ENCODE data around the gene DCTN4.
A peak's percentile ranks its signal among the peaks of the same experiment; 100 is the strongest.
"Not testable (repeated sequence)": the region's sequence is repeated elsewhere in the genome, so short reads cannot be mapped to it uniquely, and the experiment has no call there.

The DCTN4 gene

DNA sequence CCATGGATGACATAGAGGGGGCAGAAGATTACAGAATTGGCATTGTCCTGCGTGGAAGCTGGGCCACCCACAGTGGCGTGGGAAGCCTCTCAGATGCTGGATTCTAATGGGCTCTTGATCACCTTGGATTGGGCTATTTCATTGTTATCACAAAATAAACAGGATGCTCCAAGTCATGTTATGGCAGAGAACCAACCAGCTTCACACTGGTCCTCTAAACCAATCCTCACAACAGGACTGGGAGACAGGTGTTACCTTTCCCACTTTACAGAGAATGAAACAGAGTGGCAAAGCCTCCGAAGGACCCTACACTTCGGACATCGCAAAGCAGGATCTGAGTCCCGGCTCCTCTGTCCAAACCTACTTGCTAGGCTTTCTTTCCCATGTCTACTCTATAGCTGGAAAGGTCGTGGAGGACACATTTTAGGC is 19.3 kb upstream of the DCTN4 start:
- no peak for DNase-seq

DNA sequence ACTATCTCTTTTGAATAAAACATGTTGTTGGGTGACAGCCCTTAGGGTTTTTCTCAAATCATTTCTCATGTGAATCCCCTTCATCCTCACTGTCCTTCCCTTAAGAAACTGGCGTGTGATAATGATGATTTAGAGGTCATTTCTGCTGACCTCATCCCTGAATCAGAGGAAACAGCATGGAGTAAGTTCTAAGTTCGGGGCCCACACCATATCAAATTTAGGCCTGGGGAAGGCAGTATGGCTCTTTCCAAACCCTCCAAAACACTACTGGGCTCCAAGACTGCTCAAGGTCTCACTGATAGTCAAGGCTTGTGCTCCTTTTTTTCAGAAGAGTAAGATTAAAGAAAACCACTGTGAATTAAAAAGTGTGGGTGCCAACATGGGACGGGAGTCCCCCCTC is 18.9 kb upstream of the DCTN4 start:
- no peak for DNase-seq

DNA sequence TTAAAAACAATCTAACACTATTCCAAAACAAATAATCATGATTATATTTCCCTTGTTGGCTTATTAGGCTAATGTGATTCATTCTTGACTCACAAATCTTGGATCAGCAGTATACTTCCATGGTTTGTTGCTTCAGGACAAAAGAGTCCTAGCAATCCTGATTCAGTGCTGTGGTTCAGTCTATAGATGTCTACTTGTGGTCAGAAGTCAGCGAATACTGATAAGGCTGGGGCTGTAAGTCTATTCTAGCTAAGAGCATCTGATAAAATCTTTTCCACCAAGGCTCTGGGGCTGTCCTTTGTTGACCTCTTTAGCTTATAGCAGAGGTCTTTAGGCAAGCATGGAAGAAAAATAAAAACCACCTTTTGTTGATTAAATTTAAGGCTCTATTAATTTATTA is 15.3 kb upstream of the DCTN4 start:
- no peak for DNase-seq

DNA sequence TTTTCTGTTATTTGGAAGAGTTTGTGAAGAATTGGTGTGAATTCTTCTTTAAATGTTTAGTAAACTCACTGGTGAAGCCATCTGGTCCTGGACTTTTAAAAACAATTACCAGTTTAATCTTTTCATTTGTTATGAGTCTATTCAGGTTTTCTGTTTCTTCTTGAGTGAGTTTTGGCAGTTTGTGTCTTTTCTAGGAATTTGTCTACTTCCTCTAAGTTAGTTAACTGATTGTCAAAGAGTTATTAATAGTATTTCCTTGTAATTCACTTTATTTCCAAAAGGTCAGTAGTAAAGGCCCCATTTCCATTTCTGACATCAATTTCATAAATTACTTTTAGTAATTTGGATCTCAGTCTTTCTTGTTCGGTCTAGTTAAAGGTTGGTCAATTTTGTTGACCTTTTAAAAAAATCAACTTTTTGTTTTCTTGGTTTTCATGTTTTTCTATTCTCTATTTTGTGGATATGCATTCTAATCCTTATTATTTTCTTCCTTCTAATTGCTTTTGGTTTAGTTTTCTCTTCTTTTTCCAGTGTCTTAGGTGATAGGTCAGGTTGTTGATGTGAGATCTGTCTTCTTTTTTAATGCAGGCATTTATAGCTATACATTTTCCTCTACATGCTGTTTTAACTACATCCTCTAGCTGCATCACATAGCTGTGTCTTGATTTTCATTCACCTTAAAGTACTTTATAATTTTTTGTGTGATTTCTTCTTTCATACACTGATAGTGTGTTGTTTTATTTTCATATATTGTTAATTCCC is 12.4 kb upstream of the DCTN4 start:
- no peak for DNase-seq

DNA sequence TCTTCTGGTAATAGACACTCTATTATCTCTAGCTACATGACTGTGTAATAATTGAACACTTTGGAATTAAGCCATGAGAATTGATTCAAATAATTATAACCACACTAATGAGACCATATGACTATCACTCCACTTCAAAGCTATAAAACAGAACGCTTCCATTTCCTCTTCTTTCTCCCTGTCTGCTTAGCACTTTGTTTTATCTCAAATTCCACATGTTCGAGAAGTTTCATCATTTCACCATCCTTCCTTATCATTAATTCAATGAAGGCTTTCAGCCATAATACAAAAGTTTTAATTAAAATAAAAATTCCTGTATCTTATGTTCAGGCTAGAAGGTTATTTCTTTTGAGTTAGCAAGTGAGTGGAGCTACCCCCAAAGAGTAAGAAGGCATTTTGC is 7.4 kb upstream of the DCTN4 start:
- no peak for DNase-seq

DNA sequence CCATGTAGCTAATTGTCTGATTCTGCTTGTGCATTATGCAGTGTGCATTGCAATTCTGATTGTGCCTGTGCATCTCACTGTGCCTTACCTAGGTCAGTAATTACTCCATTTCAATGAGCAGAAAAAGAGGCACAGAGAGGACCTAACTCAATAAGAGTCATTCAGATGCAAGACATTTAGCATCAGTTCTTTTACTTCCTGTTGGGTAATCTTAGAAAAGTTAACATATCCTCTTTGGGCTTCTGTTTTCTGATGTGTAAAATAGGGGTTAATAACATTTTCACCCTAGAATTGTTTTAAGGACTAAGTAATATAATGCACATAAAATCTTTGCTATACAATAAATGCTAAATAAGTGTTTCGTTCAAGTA is 7.0 kb upstream of the DCTN4 start:
- DNase-seq: no peak

DNA sequence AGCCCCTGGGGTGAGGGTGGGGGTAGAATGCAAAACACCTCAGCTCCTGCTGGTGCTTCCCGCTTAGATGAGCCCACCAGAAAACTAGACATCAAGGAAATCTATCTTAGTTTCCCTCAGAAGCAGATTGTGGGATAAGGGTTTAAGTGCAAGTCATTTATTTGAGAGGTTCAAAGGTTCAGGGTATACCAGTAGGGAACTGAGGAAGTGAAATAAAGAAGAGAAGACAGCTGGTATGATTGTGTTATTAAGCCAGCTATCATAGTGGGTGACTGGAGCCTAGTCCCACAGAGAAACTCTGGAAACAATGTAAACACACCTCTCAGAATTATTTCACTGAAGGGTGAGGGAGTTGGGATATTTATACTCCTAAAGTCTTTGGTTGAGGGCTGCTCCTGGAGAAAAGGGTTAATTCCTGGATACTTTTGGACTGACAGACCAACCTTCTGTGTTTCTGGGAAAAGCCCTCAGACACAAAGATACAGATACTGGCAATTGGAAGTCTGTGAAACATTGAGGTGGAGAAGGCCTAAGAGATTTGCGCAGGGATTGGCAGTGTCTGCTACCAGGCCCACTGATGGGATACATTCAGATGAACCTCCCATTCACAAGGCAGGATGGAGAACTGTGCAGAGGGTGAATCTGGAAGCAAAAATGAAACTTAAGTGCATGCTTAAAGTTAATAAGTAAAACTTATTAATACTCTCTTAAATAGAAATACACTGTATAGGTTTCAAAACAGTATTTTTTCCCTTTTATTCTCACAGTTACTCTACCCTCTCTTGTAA is 6.4 kb upstream of the DCTN4 start:
- no peak for DNase-seq

DNA sequence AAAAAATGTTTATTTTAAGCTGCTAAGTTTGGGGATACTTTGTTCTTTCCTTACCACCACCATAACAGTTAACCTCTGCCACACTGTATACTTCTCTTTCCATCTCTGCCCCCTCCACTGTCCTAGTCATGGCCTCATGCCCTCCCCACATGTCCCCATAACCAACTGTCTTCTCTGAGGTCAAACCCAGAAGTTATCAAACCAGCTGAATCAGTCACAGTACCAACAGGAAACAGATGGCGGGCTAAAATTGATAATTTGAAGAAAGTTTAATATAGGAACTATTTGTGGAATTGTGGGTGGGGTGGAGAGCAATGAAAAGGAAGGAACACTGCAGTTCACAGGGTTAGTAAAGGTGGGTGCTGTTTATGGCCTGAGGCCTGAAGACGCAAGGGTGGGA is 5.7 kb upstream of the DCTN4 start:
- DNase-seq: no peak

DNA sequence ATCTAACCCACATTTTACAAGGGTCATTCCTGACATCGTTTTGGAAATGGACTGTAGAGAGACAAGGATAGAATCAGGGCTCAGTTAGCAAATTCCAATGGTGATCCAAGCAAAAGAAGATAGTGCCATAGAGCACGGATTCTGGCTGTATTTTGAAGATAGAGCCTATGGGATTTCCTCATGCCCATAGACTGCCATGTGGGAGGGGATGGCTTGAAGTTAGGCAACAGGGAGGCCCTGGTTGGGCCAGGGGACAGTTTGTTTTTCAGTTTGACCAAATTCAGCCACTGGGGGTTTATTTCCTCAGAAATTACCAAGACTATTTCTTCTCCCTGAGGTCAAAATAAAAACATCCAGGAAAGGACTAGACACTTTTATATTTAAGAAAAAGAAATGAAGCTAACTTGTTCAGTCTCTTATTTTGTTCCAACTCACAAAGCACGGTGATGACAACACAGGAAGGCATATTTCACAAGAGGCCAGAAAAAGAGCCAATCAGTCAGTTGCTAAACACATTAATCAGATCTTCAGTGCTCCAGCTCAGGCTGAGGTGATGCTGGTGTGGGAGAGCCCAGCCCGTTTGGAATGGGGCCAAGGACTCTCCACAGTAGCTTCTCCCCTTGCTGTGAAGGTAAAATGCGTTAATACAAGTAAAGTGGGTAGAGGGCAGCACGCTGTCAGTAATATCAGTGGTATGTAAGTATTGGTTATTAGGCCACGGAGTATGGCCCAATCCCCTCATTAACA is 4.4 kb upstream of the DCTN4 start:
- DNase-seq: peak; percentile 44 to 74

DNA sequence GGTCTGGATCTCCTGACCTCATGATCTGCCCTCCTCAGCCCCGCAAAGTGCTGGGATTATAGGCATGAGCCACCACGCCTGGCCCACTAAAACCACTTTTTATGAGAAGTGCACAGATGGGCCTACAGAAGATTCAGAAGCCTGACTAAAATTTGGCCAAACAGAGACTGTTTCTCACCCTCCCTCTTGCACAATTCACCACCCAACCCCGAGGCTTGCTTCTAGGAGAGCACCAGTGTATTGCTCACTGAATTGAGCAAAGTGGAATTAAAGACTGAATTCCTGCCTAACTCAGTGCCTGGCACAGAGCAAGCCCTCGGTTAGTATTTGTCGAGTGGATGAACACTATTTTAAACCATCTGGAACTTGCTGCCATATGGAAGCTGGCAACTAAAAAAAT is 3.4 kb upstream of the DCTN4 start:
- DNase-seq: no peak

DNA sequence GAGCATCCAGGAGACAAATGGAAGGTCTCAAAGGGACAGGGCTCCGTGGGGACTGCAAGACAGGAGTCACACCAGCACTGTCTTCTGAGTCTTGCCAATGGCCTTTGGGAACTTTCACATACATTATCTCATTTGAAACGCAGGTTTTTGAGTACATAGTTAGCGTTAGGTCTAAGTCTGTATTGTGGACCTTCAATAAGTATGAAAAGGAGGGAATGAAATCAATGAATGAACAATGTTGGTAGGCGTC is 442 bp upstream of the DCTN4 start:
- no peak for DNase-seq

DNA sequence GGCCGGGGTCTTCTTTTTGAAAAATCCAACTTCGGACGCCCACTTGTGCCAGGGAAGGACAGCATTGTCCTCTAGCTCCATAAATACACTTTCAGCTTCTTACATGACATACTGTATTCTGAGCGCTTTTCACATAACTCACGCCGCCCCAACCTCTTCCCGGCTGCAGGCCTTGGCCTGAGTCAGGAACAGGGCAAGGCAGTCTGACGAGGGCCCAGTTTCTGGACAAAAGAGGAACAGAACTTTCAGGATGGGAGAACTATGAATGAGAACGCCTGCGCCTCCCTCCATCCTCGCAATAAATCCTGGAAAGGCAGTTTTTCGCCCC is 650 bp downstream of the DCTN4 start:
- DNase-seq: no peak

DNA sequence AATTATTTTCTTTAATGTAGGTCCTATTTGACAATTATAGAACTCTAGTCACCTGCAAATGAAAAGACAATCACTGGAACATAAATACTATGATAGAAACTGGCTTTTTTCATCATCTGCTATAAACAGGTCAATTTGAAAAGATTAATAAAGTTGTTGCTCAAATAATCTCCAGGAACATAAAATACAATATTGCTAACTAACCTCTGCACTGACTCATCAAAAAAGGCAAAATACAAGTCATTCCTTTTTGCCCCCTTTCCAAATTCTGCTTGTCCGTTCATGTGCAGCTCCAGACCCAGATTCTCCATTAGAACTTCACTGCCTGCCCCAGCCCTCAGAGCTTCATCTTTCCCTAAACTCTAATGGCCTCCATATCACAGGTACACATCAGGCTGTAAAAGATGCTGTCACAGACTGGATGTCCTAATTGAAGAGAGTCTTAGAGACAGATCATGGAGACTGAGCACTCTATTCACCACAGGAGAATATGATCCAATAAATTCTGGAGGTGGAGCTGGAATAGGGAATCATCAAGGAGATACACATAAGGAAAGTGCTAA is 1.6 kb downstream of the DCTN4 start:
- DNase-seq: no peak

DNA sequence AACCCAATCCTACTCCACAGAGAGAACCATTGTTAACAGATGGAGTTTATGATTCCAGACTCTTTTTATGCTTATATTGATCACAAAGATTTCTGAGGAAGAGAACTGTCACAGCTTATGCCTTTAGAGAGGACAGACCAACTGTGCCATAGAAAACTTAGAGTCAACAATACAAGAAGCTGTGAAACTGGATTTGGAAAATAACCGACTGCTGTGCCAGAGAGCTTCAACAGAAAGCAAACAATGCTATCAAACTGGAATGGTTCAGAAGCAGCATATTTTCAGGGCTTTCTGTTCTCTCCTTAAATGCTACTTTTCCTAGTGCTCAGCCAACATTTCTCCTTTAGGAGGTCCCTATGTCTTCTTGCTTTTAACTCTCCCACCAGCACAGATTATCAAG is 5.0 kb downstream of the DCTN4 start:
- no peak for DNase-seq

DNA sequence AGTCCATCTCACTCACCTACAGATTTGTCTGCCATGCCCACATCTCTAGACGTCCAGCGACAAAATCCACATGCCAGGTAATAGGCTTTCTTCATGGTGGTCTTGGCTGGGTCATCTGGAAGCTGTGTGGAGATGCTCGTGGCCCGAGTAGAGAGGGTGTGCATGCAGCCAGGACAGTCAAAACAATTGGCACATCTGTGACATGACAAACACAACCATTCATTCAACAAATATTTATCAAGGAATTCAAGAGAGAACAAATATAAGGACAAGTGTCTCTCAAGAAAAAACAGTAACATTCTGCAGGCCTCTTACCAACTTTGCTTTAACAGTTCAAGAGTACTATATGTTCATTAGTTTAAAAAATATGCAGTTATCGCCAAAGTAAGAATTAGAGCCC is 5.4 kb downstream of the DCTN4 start:
- DNase-seq: no peak

DNA sequence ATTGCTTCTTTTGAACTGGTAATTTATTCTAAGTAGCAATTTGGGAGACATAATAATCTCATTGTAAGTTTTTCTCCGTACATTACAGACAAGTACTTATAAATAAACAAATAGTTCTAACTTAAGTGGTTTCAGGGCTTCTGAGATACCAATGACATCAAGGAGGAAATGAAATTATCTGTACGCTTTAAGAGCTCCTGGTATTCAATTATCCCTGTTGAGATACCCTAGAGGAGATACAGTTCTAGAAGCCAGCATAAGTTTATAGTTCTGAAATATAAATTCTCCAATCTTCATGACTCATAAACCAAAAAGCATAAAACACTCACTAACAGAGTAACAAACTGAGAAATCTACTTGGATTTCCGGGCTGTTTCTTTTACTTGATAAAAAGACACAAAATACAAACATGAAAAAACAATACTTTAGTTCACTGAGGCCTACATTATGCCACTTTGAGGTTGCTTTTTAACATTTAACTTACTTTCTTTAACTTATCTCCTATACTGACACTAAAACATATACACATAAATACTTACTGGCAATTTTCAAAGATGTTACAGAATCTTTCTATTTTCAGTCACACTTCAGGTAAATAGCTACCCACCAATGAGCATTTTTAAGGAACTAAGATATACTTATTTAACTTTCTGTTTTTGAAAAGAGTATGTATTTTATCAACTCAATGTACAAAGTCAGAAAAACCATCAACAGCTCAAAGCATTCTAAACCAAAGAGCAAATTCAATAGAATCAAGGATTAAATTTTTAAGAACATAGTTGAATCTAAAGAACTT is 7.5 kb downstream of the DCTN4 start:
- DNase-seq: no peak

DNA sequence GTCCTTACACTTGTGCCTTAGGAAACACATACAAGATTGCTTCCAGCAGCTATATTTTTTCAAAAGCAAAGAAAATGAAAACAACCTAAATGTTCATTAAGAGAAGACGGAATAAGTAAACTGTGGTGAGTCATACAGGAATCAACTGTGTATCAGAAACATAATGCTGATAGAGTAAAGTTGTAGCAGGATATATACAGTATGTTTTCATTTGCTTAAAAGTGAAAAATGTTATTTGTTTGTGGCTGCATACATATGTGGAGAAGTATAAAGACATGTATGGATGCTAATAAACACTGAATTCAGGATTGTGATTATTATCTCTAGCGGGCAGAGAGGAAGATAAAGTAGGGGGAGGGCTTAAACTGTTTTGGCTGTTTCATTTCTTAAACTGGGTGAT is 8.3 kb downstream of the DCTN4 start:
- no peak for DNase-seq

DNA sequence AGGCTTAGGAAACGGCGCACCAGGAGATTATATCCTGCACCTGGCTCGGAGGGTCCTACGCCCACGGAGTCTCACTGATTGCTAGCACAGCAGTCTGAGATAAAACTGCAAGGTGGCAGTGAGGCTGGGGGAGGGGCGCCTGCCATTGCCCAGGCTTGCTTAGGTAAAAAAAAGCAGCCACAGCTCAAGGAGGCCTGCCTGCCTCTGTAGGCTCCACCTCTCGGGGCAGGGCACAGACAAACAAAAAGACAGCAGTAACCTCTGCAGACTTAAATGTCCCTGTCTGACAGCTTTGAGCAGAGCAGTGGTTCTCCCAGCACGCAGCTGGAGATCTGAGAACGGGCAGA is 15.7 kb downstream of the DCTN4 start:
- DNase-seq: not testable (repeated sequence)

DNA sequence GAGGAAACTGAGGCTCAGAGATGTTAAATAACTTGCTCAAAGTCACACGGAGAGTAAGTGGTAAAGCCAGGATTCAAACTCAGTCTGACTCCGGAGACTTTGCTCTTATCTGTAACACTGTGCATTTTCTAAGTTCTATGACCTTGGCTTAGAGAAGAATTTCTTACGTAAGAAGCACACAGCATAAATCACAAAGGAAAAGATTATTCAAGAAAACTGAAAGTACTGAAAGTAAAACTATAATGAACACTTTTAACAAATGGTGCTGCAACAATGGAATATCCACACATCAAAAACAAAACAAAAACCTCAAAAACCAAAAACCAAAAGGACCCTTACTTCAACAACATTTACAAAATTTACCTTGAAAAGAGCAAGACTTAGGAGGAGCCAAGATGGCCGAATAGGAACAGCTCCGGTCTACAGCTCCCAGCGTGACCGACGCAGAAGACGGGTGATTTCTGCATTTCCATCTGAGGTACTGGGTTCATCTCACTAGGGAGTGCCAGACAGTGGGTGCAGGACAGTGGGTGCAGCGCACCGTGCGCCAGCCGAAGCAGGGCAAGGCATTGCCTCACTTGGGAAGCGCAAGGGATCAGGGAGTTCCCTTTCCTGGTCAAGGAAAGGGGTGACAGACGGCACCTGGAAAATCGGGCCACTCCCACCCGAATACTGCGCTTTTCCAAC is 16.2 kb downstream of the DCTN4 start:
- not testable (repeated sequence) for DNase-seq

DNA sequence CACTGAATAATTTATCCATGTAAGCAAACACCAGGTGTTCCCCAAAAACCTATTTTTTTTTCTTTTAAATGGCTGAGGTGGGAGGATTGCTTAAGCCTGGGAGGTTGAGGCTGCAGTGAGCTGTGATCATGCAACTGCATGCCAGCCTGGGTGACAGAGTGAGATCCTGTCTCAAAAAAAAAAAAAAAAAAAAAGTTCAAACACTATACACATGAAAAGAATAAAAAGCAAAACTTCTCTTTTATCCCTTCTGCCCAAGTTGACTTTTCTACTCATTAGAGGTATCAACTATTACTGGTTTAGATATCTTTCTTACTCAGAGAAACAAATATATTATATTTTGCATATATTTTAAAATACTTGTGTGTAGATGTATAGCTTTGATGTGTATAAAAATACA is 17.8 kb downstream of the DCTN4 start:
- no peak for DNase-seq

DNA sequence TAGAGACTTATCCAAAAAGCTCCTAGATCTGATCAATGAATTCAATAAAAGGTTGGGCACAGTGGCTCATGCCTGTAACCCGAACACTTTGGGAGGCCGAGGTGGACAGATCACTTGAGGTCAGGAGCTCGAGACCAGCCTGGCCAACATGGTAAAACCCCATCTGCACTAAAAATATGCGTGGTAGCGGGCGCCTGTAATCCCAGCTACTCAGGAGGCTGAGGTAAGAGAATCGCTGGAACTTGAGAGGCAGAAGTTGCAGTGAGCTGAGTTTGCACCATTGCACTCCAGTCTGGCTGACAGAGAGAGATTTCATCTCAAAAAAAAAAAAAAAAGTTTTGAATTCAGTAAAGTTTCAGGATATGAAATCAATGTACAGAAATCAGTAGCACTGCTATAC is 20.0 kb downstream of the DCTN4 start:
- DNase-seq: no peak

DNA sequence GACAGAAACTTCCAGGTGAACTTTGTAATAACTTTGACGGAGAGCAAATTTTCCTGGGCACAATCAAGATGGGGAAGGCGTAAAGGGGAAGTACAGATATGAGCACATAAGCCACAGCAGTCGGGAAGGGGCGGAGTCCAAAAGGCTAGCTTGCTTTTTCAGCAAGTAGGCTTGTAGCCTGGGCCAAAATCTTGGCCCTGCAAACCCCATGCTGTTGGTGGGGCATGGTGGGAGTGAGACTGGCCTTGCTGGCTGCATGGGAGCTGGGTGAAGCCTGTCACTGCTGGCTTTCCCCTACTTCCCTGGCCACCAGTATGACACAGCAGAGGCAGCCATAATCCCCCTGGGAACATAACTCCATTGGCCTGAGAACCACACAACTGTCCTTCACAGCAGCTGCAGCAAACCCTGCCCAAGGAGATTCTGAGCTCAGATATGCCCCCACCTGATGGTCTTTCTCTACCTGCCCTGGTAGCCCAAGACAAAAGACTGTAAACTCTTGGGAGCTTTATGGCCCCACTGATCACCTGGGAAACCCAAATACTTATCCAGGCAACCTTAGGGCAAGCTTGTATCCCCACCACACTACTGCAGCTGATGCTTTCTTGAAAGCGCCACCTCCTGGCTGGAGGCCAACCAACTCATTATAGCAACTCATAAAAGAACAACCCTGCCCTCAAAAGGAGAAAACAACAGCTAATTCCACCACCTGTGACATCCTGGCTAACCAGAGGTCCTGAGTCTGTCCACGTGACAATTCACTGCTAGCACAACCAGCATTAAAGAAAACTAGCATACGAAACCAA is 24.0 kb downstream of the DCTN4 start:
- no peak for DNase-seq
